PC-9 (cell line): ENCODE results near the gene FASTKD1.

Experiments used
- EZH2 ChIP-seq: fragments of 200-600 bp; sonication (generic); IDR thresholded peaks from 2 replicates; pipeline ENCODE4 v1.8.0; 2017; ENCODE audit warnings: antibody characterized with exemption, low read depth
- TF ChIP-seq, protein P1 (sequence below): fragments of 200-600 bp; sonication (generic); conservative IDR thresholded peaks from 2 replicates; pipeline ENCODE4 v1.6.1; 2017; ENCODE audit warnings: mixed run types, antibody characterized with exemption, mild to moderate bottlenecking, moderate library complexity

DNA sequence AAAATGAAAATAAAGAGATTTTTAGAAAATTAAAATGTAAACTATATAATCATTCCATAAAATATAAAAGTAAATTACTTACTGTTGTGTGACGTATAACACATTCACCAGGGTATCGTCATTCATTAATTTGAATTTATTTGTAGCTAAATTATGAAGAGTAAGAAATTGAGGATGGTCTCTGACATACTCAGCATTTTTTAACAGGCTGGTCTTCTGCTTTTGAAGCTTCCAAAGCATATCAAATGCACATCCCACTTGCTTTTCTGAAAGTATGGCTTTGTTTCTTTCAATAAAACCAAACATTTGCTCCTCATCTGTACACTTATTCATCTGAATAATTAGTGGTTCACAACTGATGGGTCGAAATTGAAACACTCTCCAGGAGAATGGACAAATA lies 2.1 kb downstream of the FASTKD1 start:
- TF ChIP-seq, protein P1, sequence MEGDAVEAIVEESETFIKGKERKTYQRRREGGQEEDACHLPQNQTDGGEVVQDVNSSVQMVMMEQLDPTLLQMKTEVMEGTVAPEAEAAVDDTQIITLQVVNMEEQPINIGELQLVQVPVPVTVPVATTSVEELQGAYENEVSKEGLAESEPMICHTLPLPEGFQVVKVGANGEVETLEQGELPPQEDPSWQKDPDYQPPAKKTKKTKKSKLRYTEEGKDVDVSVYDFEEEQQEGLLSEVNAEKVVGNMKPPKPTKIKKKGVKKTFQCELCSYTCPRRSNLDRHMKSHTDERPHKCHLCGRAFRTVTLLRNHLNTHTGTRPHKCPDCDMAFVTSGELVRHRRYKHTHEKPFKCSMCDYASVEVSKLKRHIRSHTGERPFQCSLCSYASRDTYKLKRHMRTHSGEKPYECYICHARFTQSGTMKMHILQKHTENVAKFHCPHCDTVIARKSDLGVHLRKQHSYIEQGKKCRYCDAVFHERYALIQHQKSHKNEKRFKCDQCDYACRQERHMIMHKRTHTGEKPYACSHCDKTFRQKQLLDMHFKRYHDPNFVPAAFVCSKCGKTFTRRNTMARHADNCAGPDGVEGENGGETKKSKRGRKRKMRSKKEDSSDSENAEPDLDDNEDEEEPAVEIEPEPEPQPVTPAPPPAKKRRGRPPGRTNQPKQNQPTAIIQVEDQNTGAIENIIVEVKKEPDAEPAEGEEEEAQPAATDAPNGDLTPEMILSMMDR: no peak
- no peak for TF ChIP-seq EZH2
